T-helper 1 cell (primary cell): ENCODE data around the gene ABCB11.
A peak's percentile ranks its signal among the peaks of the same experiment; 100 is the strongest.

Source experiments
- DNase-seq, 5 donors: peaks; one replicate each; pipeline ENCODE4 v3.0.0-alpha.2; 2012 to 2020

The ABCB11 gene

GRCh38 chr2:169007356-169007755 lies 23.8 kb downstream of the ABCB11 start:
- DNase-seq, result no peak

- no peak for DNase-seq
Observed at GRCh38 chr2:169006665-169007064, 24.5 kb downstream of the ABCB11 start.

DNA sequence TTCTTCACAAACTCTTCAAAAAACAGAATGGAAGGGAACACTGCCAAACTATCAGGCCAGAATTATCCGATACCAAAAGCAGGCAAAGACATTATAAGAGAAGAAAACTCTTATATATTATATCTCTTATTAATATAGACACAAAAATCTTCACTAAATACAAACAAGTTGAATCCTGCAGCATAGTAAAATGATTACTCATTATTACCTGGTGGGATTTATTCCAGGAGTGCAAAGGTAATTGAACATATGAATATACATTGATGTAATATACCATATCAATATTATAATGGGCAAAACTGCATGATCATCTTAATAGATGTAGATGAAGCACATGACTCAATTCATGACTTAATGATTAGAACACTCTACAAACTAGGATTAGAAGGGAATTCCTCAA lies 25.1 kb downstream of the ABCB11 start:
- no peak for DNase-seq

DNA sequence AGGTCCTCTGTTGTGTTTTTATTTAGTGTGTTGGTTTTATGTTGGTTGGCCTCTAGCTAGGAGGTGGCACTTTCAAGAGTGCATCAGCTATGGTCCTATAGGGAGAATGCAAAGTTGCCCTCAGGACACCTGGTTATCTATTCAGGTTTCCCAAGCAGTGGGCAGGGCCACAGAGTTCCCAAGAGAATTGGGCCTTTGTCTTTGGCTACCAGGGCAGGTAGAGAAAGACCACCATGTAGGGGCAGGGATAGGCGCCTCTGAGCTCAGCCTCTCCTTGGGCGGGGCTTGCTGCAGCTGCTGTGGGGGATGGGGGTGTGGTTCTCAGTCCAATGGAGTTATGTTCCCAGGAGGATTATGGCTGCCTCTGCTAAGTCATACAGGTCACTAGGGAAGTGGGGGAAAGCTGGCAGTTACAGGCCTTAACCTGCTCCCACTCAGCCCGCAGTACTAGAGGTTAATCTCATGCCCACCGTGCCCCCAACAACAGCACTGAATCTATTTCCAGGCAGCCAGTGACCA lies 26.0 kb downstream of the ABCB11 start:
- DNase-seq, result no peak

DNA sequence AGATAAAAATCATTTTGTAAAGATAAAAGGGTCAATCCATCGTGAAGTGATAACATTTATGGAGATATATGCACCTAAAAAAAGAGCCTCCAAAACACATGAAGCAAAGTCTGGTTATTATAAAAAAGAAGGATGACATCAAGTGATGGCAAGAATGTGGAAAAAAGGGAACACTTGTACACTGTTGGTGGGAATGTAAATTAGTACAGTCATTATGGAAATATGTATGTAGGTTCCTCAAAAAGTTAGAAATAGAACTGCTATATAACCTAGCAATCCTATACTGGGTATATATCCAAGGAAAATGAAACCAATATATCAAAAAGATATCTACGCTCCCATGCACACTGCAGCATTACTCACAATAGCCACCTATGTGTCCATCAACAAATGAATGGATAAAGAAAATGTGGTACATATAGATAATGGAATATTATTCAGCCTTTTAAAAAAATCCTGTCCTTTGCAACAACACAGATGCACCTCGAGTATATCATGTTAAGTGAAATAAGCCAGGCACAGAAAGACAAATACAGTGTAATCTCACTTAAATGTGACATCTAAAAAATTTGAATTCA lies 28.9 kb downstream of the ABCB11 start:
- no peak for DNase-seq

DNA sequence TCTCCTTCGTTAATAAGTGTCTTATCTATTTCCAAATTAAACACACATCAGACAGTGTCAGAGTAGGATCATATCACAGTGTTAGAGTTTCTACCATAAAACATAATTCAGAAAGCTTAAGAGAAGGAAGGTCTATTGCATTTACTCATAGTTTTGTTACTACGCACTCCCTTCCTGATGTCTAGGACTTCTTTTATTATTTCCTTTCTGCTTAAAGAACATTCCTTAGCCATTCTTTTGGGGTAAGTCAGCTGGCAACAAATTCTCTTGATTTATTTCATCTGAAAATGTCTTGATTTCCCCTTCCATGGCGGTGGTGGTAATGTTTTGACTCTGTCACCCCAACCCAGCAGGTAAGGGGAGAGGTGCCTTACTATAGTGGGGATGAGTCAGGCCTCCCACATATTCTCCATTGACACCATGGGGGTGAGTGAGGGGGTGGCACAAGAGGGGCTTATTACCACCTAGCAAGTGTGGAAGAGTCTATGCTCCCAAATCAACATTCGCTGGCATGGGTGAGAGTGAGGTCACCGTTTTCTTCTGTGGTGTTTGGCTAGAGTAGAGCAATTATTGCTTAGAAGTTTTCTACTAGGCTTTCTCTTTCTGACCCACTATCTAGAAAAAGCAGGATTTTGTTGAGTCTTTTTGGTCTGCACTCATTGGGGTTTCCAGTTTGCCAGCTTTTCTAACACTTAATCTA lies 29.9 kb downstream of the ABCB11 start:
- DNase-seq, result no peak

DNA sequence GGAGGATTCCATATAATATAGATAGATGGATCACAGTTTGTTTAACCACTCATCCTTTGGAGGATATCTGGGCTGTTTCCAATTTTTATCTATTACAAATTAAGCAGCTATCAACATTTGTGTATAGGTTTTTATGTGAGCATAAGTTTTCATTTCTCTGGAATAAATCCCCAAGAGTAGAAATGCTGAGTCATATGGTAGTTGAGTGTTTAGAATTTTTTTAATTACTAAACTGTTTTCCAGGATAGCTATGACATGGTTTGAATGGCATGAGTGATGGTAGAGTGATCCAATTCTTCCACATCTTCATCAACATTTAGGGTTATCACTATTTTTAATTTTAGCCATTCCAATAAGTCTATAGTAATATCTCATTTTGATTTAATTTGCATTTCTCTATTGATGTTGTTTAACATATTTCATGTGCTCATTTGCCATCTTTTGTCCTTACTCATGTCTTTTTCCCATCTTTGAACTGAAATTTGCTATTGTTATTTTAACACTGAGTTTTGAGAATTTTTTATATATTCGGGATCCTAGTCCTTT lies 31.4 kb downstream of the ABCB11 start:
- no peak for DNase-seq

- no peak for DNase-seq
Observed at GRCh38 chr2:168998609-168999211, 32.4 kb downstream of the ABCB11 start.

- DNase-seq, result no peak
Observed at GRCh38 chr2:168997794-168998193, 33.3 kb downstream of the ABCB11 start.

GRCh38 chr2:168997118-168997521 lies 34.0 kb downstream of the ABCB11 start:
- DNase-seq, result no peak

GRCh38 chr2:168995744-168996143 lies 35.4 kb downstream of the ABCB11 start:
- DNase-seq, result no peak

DNA sequence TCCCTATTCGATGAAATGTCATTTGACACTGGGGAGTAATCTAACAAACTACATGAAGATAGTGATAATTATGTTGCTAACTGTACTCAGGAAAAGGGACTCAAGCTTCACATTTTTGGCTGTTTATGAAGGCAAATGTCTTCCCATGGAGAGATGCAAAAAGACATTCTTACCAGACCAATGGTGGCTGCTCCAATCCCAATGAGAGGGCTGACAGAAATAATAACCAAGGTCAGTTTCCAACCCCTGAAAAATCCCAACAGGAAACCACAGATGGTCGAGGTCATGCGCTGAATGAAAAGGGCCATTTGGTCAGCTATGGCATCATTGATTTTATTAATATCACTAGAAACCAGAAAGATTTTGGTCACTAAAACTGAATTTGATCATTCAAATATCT lies 37.6 kb downstream of the ABCB11 start:
- DNase-seq, result no peak

DNA sequence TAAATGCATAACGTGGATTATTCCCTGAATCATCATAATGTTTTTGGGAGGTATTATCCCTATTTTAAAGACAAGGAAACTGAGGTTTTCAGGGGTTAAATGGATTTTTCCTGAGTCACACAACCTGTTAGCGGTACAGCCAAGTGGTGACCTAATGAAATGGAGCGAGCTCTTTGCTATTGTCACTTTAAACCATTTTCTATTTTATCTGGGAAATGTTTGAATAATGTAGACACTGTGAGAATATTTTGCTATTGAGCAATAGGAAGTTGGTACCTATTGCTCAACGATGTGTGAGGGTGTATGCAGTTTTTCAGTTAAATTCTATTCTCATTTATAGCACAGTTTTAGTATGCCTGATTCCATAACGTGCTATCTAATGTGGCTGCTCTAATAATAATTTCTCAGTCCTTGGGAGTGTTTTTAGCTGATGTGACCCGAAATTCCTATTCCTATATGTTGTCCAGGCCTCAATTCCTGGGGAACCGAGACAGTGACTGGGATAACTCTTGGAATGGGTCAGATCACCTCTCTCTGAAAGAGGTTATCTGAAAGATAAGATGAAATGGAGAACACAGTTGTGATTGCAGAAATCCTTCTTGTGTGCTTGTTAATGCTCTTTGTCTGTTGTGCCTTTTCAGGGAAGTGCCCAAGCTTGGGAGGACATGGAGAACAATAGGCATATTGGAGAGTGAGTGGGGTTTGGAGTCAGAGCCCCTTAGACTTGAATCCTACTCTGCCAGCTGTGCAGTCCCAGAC lies 38.4 kb downstream of the ABCB11 start:
- DNase-seq, result no peak

DNA sequence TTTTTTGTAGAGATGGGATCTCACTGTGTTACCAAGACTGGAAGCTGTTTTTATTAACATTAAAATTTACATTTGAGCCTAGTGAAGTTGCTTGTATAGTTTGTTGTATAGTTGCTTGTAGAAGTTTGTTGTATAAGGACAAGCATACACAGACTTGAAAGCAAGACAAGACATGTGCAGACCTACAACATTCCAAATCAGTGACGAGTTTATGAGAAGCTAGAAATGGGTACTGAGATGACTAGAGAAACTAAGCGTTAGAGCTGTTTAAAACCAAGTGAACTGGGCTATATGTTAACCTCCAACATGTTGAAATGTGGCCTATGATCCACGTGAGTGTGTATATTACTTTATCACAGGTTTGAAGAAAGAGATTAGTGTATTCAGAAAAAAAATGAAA lies 39.1 kb downstream of the ABCB11 start:
- DNase-seq, result no peak

DNA sequence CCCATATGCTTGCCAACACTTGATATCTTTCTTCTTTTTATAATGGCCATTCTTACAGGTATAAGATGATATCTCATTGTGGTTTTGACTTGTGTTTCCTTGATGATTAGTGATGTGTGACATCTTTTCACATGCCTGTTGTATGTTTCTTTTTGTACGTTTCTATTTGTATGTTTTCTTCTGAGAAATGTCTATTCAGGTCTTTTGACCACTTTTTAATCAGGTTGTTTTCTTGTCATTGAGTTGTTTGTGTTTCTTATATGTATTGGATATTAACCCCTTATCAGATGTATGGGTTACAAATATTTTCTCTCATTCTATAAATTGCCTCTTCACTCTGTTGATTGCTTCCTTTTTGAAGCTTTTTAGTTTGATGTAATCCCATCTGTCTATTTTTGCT lies 42.4 kb downstream of the ABCB11 start:
- no peak for DNase-seq

DNA sequence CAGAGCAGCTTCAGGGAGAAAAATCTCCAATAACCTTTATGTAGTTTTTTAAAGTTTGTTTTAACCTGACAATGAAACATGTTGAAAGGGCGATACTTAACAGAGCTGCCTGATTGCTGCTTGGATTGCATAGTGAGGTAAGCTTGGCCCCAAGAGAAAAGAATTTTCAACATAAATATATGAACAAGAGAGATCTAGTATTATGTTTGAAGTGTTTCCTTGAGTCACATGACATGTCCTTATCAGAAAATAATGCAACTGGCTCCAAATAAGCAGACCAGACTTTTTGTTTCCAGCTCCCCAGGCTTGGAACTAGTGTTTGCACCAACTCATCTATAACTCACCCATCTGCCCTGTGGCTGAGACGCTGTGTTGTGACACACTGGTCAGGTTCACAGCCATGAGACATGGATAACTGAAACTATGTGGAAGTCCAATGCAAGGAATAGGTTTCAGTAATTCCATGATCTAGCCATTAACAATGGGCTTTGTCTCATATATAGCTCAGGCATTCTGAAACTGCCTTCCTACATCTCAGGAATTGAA lies 44.7 kb downstream of the ABCB11 start:
- DNase-seq, result no peak

- DNase-seq, result no peak
Observed at GRCh38 chr2:168981651-168982050, 49.5 kb downstream of the ABCB11 start.

DNA sequence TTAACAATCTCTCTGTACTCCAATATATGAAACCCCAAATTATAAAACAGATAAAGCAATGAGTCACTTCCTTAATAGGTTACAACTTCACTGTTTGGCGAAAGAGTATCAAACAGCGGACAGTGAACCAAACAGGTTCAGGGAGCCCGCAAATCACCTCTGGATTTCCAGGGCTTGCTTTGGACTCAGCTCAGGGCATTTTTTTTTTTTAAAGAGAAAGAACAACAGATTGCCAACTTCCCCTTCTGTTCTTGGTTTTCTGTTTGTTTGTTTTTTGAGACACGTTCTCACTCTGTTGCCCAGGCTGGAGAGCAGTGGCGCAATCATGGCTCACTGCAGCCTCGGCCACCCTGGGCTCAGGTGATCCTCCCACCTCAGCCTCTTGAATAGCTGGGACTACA lies 52.7 kb downstream of the ABCB11 start:
- DNase-seq, result no peak

GRCh38 chr2:168977608-168978007 lies 53.5 kb downstream of the ABCB11 start:
- DNase-seq, result no peak

DNA sequence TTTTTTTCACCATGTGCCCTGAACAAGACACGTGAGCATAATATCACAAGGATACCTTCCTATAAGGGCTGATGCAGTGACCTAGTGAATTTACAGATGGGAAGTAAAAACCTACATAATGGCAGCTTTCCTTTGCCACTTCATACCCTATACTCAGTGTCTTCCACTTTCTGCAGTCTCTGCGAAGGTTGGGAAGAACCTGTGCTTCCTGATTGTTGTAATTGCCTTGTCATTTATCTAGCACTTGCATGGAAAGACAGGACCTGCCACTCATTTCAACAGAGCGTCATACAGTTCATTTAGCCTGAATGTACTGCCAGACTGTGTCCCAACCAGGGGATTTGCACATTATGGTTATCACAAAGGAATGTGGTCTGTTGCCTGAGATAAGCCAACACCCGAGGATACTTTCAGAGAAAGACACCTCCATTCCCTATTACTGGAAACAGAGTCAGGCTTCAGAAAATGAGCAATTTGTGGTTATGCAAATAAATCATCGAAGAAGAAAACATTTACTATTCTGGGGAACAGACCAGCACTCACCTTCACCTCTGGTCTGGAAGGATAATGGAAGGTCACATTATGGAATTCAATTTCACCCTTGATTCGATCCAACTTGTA lies 55.0 kb downstream of the ABCB11 start:
- DNase-seq, result peak in 1 of 5 donors; percentile 23

DNA sequence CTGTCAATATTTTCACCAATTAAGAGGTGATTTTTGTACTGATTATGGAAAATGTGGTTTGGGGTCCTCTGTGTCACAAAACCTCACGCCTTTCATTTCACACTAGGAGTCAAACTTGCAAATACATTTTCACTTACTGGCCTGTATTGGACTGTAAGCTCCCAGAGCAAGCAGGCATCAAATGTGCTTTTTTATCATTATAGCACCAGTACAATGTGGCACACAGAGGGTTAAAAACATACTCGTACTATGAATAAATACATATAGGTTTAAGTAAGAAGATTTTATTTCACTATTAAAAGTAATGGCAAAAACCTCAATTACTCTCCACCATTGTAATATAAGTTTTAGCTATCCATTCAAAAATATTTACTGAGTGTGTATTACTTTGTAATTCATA lies 56.7 kb downstream of the ABCB11 start:
- no peak for DNase-seq

DNA sequence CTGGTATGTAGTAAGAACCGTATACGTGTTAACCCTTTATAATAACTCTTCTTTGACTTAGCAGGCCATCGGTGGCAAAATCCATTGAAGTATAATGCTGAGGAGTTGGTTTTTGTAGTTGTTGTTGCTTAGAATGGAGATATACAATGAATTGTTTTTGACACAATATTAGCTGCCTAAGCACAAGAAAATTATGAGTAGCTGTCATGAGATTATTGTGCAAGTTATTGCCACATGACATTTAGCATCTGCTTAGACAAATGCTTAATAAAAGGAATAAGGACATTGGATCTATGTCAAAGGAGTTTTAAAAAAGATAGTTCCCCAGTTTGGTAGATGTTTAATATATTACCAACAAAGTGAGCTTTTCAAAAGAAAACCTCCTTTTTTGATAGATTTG lies 59.9 kb downstream of the ABCB11 start:
- DNase-seq, result no peak
